Muscle layer of colon (tissue), 2 donors: ENCODE results near the gene ANKZF1.

Source experiments
- H3K27ac ChIP-seq: one replicate; pipeline ENCODE4 v1.7.0; 2013; ENCODE audit warnings: low read depth, mild to moderate bottlenecking, low read length, moderate library complexity
- H3K27me3 ChIP-seq, 2 donors: one replicate each; pipeline ENCODE4 v1.7.0; 2013; ENCODE audit warnings: low read length in 2 of 2, mild to moderate bottlenecking in 2 of 2; ENCODE audit not compliant: insufficient read depth in 2 of 2, control insufficient read depth in 1 of 2
- H3K36me3 ChIP-seq: one replicate; pipeline ENCODE4 v1.7.0; 2013; ENCODE audit warnings: mild to moderate bottlenecking, low read length; ENCODE audit not compliant: insufficient read depth
- H3K4me1 ChIP-seq: one replicate; pipeline ENCODE4 v1.7.0; 2013; ENCODE audit warnings: mild to moderate bottlenecking, low read length; ENCODE audit not compliant: insufficient read depth
- H3K4me3 ChIP-seq, 2 donors: one replicate each; pipeline ENCODE4 v1.7.0; 2013; ENCODE audit warnings: low read length in 2 of 2, low read depth in 1 of 2, mild to moderate bottlenecking in 1 of 2, moderate library complexity in 1 of 2
- H3K9ac ChIP-seq: one replicate; pipeline ENCODE4 v1.7.0; 2013; ENCODE audit warnings: low read length
- H3K9me3 ChIP-seq: one replicate; pipeline ENCODE4 v1.7.0; 2013; ENCODE audit warnings: mild to moderate bottlenecking, low read length
- donor health status: abdominal sarcoma.
- donor health status: Adenocarcinoma of cecum.

The ANKZF1 gene

GRCh38 chr2:219244789-219245147 lies 15.2 kb downstream of the ANKZF1 start:
- peaks cover 37% of the 10 kb centered on the region for H3K4me1 ChIP-seq
- peaks cover 18% of the 10 kb centered on the region for H3K36me3 ChIP-seq
- H3K9ac ChIP-seq, result peak overlapping the region; percentile 82
- no peaks in the 10 kb centered on the region for H3K9me3 ChIP-seq
- H3K4me3 ChIP-seq, result peak overlapping the region; percentile 80 to 98
- peak overlapping the region; percentile 89 for H3K27ac ChIP-seq
- H3K27me3 ChIP-seq, result no peaks in the 10 kb centered on the region

DNA sequence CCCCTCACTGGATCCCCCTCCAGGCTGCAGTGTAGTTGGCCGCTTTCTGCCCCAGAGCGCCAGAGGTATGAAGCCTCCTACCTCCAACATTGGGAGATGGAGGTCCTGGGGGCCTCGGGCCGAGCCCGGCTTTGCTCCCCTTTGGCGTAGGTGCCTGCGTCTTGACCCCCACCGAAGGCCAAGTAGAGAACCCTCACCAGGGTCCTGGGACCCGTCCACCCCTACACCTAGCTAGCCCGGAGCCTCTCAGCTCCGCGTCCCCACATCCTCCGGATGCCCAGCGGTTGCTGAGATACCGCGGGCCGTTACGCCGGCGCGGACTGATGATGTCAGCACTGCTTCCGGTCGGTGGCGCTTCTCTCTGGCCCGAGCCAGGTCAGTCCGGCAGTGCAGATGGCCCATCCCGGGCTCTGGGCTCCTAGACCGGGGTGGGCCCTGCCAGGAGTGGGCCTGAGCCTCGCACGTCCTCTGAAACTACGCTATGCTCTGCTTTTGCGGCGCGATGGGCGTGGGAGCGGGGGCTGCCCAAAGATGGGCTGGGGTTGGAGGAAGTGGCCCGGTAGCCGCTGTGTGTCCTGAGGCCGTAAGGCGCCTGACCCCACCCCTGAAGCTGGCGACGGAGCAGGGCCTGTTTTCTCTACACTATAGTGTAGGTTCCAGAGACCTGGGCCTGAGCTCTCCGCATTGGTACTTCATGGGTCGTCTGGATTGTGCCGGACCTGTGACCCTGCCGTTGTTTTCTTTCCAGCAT lies 15.7 kb downstream of the ANKZF1 start, which contains the start of the genes GLB1L and STK16:
GLB1L (minus strand) TSS at position 297 of the 751 bp plus-strand sequence. CDS start 1,871 bp downstream, outside the sequence.
STK16 (plus strand) TSS at position 332 of the 751 bp plus-strand sequence. CDS start 521 bp downstream, outside the sequence.
- H3K9me3 ChIP-seq, result no peaks in the 10 kb centered on the region
- peak within 1 kb of the TSS; percentile 89 for H3K27ac ChIP-seq
- no peaks in the 10 kb centered on the region for H3K27me3 ChIP-seq
- H3K4me1 ChIP-seq, result peaks cover 42% of the 10 kb centered on the region
- peak within 1 kb of the TSS; percentile 80 to 98 for H3K4me3 ChIP-seq
- H3K36me3 ChIP-seq, result peaks cover 19% of the 10 kb centered on the region
- peak within 1 kb of the TSS; percentile 82 for H3K9ac ChIP-seq

- Histone ChIP-seq H3K9me3 (no peaks in the 10 kb centered on the region), H3K36me3 (peaks cover 24% of the 10 kb centered on the region), H3K4me3 (peak overlapping the region; percentile 80 to 98), H3K9ac (peak overlapping the region; percentile 82), H3K27ac (peak overlapping the region; percentile 89), H3K27me3 (no peaks in the 10 kb centered on the region), H3K4me1 (peaks cover 46% of the 10 kb centered on the region)
Measured at GRCh38 chr2:219245899-219246230, 16.3 kb downstream of the ANKZF1 start.

DNA sequence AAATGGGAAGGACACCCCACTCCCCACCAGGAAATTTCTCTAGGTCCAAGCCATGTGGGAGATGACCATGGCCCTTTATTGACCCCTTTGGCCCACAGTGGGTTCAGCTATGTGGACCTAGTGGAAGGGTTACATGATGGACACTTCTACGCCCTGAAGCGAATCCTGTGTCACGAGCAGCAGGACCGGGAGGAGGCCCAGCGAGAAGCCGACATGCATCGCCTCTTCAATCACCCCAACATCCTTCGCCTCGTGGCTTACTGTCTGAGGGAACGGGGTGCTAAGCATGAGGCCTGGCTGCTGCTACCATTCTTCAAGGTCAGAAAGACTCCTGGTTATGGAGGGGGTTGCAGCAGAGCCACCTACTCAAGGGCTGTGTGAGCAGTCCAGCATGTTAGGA lies 17.0 kb downstream of the ANKZF1 start:
- Histone ChIP-seq H3K27me3 (no peaks in the 10 kb centered on the region), H3K27ac (no peak overlapping the region), H3K4me1 (peaks cover 46% of the 10 kb centered on the region), H3K9ac (no peak overlapping the region), H3K36me3 (peaks cover 24% of the 10 kb centered on the region), H3K9me3 (no peaks in the 10 kb centered on the region), H3K4me3 (no peak overlapping the region)

GRCh38 chr2:219247678-219248642 lies 18.4 kb downstream of the ANKZF1 start:
- peaks cover 58% of the 10 kb centered on the region for H3K4me1 ChIP-seq
- no peak overlapping the region for H3K4me3 ChIP-seq
- H3K9ac ChIP-seq, result no peak overlapping the region
- no peaks in the 10 kb centered on the region for H3K27me3 ChIP-seq
- peaks cover 24% of the 10 kb centered on the region for H3K36me3 ChIP-seq
- peak overlapping the region; percentile 28 for H3K27ac ChIP-seq
- no peaks in the 10 kb centered on the region for H3K9me3 ChIP-seq

GRCh38 chr2:219248845-219249202 lies 19.2 kb downstream of the ANKZF1 start:
- Histone ChIP-seq H3K27ac (peak overlapping the region; percentile 59), H3K4me3 (no peak overlapping the region), H3K27me3 (no peaks in the 10 kb centered on the region), H3K36me3 (peaks cover 24% of the 10 kb centered on the region), H3K9me3 (no peaks in the 10 kb centered on the region), H3K9ac (no peak overlapping the region), H3K4me1 (peaks cover 63% of the 10 kb centered on the region)

DNA sequence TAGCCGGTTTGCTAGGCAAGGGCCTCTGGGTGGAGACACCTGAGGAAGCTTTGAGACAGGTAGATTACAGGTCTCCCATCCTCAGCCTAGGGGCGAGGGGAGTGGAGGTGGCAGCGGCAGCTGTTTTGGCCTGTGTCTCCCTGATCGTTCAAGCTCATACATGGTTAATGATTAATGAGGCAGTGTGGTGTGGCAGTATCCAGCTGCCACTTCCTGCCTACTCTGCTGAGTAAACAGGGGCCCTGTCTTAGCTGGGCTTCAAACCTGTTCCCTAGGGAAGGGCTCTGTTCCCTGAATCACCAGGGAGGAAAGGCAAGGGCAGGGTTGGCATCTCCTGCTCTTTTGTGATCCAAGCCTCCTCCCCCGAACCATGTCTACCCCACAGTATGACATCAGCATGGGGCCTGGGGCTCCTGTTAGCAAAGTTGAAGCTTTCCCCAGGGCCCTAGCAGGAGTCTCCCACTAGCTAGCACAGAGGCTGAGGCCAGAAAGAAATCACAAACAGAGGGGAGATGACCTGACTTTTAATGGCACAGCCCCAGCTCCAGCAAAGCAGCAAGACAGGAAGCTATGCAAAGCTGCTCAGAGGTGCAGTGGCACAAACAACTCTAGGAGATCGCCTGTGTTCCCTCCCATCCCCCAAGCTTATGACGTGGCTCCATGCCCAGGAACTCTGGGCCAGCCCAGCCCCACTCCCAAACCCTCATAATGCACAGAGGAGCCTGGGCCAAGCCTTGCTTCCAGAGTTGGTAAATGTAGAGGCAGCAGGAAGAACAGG lies 19.8 kb downstream of the ANKZF1 start:
- peaks cover 24% of the 10 kb centered on the region for H3K36me3 ChIP-seq
- peak overlapping the region; percentile 59 for H3K27ac ChIP-seq
- H3K27me3 ChIP-seq, result no peaks in the 10 kb centered on the region
- H3K4me3 ChIP-seq, result no peak overlapping the region
- peaks cover 61% of the 10 kb centered on the region for H3K4me1 ChIP-seq
- H3K9ac ChIP-seq, result peak overlapping the region; percentile 10
- H3K9me3 ChIP-seq, result no peaks in the 10 kb centered on the region

GRCh38 chr2:219250049-219250781 lies 20.6 kb downstream of the ANKZF1 start:
- Histone ChIP-seq H3K4me3 (peak overlapping the region in 1 of 2 donors; percentile 25), H3K4me1 (peaks cover 61% of the 10 kb centered on the region), H3K27ac (peak overlapping the region; percentile 59), H3K9ac (peak overlapping the region; percentile 10), H3K9me3 (no peaks in the 10 kb centered on the region), H3K27me3 (no peaks in the 10 kb centered on the region), H3K36me3 (peaks cover 24% of the 10 kb centered on the region)

GRCh38 chr2:219251656-219252055 lies 22.1 kb downstream of the ANKZF1 start:
- H3K27ac ChIP-seq, result no peak overlapping the region
- peaks cover 21% of the 10 kb centered on the region for H3K36me3 ChIP-seq
- H3K9me3 ChIP-seq, result no peaks in the 10 kb centered on the region
- H3K27me3 ChIP-seq, result no peaks in the 10 kb centered on the region
- H3K4me3 ChIP-seq, result no peak overlapping the region
- peaks cover 51% of the 10 kb centered on the region for H3K4me1 ChIP-seq
- no peak overlapping the region for H3K9ac ChIP-seq

DNA sequence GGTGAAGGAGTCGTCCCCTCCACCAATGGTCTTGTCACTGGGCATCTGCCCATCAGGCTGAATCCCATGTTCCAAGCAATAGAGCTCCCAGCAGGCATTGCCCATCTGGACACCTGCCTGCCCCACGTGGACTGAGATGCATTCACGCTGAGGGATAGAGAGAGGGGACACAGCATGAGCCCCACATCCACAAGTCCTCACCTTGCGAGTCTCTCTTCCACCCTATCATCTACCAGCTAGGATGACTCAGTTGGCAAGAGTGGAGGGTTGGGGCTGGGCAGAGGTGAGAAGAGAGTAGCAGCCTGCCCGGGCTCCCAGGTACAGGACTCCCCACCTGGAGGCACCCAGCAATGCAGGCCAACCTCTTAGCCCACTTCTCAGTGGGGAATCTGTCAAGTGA lies 22.5 kb downstream of the ANKZF1 start:
- Histone ChIP-seq H3K27me3 (no peaks in the 10 kb centered on the region), H3K9me3 (no peaks in the 10 kb centered on the region), H3K36me3 (peaks cover 19% of the 10 kb centered on the region), H3K4me3 (peak overlapping the region in 1 of 2 donors; percentile 82), H3K9ac (no peak overlapping the region), H3K27ac (no peak overlapping the region), H3K4me1 (peaks cover 46% of the 10 kb centered on the region)
